GM18858 (cell line): ENCODE measurements around the gene ZNRD2.

Experiments used
- ATAC-seq: cut with Tn5 transposase; IDR thresholded peaks from one replicate; pipeline ENCODE4 v1.9.1; 2021; ENCODE audit not compliant: unreplicated experiment

The ZNRD2 gene

GRCh38 chr11:65572356-65573051, 2.2 kb downstream of the ZNRD2 start, which contains the start of gene FAM89B:
Gene FAM89B (plus strand): TSS chr11:65572538. CDS start chr11:65572670, 132 bp downstream.
- no peak for ATAC-seq

GRCh38 chr11:65573391-65574079, 3.3 kb downstream of the ZNRD2 start:
- ATAC-seq, result no peak

- no peak for ATAC-seq
Measured at GRCh38 chr11:65574109-65574810, 4.0 kb downstream of the ZNRD2 start.

DNA sequence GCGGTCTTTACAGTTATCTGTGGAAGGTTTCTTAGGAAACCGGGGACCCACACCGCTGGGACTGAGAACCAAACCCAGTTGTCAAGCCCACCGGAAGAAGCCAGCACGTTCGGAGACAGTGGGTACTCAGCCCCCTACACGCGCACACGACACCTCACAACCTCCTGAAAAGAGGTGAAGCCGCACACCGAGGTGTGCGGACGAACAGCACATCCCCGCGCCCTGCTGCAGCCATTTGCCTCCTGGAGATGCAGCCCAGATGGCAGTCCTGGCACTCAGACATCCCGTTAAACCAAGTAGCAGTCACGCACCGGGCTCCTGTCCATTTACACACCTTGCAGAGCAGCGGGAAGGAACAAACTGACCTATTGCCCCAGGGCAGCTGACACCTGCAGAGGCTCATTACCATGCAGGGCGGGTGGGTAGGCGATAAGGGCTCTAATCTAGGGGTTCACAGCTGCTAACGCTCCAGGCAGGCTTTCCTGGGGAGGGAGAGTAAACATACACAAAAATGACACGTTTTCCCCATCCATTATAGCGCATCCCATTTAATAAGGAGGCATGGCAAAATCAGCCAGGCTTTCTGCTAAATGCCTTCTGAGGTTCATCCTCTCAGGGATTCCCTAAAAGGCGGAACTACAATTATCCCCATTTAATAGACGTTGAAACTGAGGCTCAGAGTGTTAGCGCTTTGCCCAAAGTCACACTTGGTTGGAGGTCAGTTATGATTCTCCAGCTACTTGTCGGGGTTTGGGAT, 4.7 kb downstream of the ZNRD2 start:
- no peak for ATAC-seq

GRCh38 chr11:65575568-65576231, 5.4 kb downstream of the ZNRD2 start, which contains the start of gene EHBP1L1:
Gene EHBP1L1 (plus strand): TSS chr11:65576053. CDS start chr11:65576303, 250 bp downstream.
- ATAC-seq, result no peak

GRCh38 chr11:65576232-65576866, 6.1 kb downstream of the ZNRD2 start:
- ATAC-seq, result no peak

DNA sequence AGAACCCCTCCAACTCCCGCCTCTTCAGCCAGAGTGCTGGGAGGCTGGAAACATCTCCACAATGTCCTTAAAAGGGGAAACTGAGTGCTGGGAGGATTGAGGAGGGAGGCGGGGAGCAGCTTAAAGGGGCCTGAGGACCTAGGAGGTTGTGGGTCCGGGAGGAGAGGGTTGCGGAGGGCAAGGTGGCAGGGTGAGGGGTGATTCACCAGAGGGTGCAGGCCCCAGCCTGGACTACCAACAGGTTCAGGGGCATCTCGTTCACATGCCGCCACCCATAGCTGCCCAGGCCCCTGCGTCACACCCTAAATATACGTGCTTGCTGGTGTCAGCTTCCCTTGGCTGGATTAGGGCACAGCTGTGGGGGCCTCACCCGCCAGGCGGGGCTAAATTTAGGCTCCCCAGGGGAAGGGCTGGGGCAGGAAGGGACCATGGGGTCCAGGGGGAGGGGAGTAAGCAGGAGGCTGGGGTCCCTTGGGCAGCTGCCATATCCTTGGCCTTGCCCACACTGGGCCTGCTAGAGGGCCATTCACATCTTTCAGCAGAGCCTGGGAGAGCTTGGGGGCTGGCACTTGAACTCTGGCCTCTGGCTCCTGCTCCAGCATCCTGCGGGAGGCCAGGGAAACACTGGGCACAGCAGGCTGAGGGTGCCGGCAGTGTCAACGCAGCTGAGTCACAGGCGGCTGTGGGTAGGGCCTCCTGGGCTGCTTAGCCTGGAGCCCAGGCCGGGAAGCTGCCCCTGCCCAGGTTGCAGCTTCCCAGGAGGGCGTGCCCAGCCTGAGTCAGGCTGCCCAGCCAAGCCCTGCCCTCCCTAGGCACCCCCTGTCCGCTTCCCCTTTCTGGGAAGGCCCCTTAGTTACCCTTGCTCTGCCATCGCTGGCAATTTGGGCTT, 6.8 kb downstream of the ZNRD2 start:
- no peak for ATAC-seq

DNA sequence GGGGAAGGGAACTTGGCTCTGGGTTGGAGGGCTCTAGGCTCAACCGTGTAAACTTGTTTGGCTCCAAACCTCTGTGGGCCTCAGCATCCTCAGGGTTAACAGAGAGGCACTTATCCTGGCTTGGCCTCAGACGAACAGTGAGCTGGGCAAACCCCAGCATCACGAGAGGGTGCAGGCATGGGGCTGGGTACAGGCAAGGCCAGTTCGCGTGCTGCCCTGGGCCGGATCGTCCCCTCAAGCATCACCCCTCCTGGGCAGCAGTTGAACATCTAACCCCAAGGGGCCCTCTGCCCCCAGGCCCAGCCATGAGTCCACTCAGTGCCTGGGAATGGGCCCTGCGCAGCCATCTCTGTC, 7.5 kb downstream of the ZNRD2 start:
- no peak for ATAC-seq

DNA sequence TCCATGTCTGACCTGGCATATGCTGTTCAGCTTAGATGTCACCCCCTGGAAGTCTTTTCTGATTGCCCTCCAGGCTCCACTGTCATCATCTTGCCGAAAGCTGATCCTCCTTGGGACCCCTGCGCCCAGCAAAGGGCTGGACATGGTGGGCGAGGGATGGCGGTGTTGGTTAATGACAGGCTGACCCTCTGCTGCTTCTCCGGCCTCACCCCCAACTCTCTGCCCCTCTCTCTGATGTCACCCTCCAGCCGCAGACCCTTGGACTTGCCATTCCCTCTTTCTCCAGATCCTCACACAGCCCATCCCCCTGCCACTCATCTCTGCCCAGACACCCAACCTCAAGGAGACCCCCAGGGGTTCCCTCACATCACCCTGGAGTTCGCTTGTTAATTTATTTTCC, 7.9 kb downstream of the ZNRD2 start:
- ATAC-seq, result no peak

- ATAC-seq, result no peak
Measured at GRCh38 chr11:65578667-65579066, 8.4 kb downstream of the ZNRD2 start.

DNA sequence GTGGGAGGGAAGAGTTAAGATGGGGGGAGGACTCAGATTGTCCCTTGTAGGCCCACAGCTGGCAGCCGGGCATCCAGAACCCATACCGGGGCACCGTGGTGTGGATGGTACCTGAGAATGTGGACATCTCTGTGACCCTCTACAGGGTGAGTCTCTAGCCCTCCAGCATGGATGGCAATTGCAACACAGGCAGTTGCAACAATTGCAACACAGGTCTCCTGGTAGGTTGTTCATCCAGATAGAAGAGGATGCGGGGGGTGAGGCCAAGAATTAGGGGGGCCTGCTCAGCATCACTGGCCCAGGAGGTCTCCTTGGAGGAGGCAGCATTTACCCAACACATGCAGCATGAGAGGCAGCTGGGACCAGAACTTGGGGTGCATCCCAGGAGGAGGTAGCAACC, 9.0 kb downstream of the ZNRD2 start:
- ATAC-seq, result no peak

GRCh38 chr11:65580031-65580692, 9.9 kb downstream of the ZNRD2 start:
- ATAC-seq, result no peak

DNA sequence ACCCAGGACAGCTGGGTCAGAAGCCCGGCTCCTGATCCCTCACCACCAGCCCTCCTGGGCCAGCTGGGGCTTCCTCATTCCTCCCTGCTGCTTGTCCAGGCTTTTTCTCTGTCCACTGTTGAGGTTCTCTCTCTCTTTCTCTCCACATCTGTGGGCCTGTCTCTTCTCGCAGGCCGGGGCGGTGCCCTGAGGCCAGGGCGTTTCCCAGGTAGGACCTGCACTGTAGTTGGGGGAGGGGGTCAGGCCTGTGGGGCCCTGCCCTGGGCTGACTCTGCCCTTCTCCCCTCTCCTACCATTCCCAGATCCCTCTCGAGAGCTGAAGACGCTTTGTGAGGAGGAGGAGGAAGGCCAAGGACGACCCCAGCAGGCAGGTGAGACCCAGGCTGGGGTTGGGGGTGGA, 10.5 kb downstream of the ZNRD2 start:
- no peak for ATAC-seq

DNA sequence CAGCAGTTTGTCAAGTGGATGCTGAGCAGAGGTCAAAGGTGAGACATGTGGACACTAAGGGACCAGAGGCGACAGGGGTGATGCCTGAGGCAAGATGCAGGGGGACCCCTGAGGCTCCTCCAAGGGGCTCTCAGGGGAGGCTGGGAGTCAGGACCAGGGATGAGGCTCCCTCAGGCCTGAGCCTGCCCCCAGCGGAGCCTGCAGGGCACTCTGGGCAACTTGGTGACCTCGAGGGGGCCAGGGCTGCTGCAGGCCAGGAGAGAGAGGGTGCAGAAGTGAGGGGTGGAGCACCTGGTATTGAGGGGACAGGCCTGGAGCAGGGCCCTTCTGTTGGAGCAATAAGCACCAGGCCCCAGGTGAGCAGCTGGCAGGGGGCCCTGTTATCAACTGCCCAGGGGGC, 11.7 kb downstream of the ZNRD2 start:
- ATAC-seq, result no peak

DNA sequence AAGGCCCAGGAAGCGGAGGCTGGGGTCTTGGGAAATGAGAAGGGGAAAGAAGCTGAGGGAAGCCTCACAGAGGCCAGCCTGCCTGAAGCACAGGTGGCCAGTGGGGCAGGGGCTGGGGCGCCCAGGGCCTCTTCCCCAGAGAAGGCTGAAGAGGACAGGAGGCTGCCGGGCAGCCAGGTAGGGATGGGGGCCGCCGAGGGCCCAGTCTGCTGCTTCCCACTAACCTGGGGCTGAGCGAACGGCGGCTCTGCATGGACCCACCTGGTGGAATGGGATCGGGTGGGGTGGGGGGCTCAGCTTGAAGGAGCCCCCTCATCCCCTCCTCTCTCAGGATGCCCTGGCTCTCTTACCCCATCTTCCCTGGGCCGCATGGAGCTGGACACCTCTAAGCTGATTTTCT, 13.3 kb downstream of the ZNRD2 start:
- ATAC-seq, result no peak

- ATAC-seq, result no peak
Measured at GRCh38 chr11:65584106-65584505, 13.8 kb downstream of the ZNRD2 start.

DNA sequence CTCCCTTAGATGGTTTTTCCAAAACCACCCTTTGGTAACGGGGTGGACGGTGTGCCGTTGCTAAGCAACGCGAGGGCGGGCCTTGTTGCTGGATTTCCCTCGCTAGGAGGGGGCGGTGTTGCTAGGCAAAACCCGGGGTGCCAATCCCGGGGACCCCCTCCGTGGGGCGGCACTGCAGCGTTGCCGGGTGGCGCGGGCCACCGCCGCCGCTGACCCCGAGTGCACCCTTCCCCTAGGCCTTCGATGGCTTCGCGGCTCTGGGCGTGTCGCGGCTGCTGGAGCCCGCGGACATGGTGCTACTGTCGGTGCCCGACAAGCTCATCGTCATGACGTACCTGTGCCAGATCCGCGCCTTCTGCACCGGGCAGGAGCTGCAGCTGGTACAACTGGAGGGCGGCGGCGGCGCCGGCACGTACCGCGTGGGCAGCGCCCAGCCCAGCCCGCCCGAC, 14.5 kb downstream of the ZNRD2 start:
- ATAC-seq, result no peak

DNA sequence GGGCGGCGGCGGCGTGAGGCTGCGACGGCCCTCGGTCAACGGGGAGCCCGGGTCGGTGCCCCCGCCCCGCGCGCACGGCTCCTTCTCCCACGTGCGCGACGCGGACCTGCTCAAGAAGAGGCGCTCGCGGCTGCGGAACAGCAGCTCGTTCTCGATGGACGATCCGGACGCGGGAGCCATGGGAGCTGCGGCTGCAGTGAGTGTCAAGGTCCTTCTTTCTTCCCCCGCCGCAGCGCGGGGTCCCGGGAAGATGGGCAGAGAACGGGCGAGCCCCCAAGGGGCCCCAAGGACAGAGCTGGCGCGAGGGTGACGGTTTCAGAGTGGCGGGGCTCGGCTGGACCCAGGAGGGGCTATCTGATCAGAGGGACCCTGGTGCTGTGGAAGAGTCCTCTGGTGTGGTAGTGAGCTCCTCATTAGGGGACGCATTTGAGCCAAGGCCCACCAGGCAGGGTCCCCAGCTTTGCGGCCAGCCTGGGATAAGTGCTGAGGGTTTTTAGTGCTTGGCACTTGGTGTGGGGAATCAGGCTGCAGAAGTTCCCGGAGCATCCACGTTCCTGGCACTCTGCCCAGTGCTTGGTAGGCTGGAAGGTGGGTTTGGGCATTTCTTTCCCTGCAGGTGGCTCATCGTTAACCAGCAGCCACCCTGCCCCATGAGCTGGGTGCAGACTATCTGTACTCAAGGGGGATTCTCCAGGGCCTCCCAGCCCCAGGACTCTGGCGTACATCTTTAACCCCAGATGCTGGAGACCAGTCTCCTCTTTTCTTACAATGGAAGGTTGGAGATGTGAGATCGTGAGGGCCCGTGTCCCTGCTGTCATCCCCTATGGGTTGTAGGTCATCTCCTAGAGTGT, 15.3 kb downstream of the ZNRD2 start:
- ATAC-seq, result no peak
